GM23338 (cell line): ENCODE data around the gene NR1I2. TPM values are rescaled to one million over a fixed set of nuclear protein-coding genes. Genes with fewer than 3 reads are reported as not detected.

Experiments
- CREB1 ChIP-seq: fragments of 250-450 bp; sonication (Bioruptor Pico); IDR thresholded peaks from 2 replicates; pipeline ENCODE4 v1.5.0; 2020; ENCODE audit warnings: low read depth, mild to moderate bottlenecking, moderate library complexity
- EZH2 ChIP-seq: fragments of 200-600 bp; sonication (generic); IDR thresholded peaks from one replicate; pipeline ENCODE4 v1.8.0; 2017; ENCODE audit warnings: antibody characterized with exemption, mild to moderate bottlenecking, low read depth; ENCODE audit not compliant: unreplicated experiment
- EZH2phosphoT487 ChIP-seq: fragments of 200-600 bp; sonication (generic); IDR thresholded peaks from one replicate; pipeline ENCODE4 v1.8.1; 2018; ENCODE audit warnings: antibody characterized with exemption; ENCODE audit not compliant: unreplicated experiment
- NANOG ChIP-seq: IDR thresholded peaks from 2 replicates; pipeline ENCODE4 v1.6.1; 2016; ENCODE audit warnings: antibody characterized with exemption, borderline replicate concordance
- POLR2AphosphoS5 ChIP-seq: IDR thresholded peaks from 2 replicates; pipeline ENCODE4 v1.6.1; 2016; ENCODE audit warnings: antibody characterized with exemption, low read depth
- STAT1 ChIP-seq: IDR thresholded peaks from one replicate; pipeline ENCODE4 v1.6.1; 2016; ENCODE audit warnings: antibody characterized with exemption; ENCODE audit not compliant: unreplicated experiment
- ZNF114 ChIP-seq: fragments of 250-450 bp; sonication (Bioruptor Pico); IDR thresholded peaks from 2 replicates; pipeline ENCODE4 v1.5.0; 2020; ENCODE audit warnings: mild to moderate bottlenecking, moderate library complexity
- ZNF331 ChIP-seq: fragments of 250-450 bp; sonication (Bioruptor Pico); IDR thresholded peaks from 2 replicates; pipeline ENCODE4 v1.5.0; 2020; ENCODE audit warnings: low read depth, mild to moderate bottlenecking, moderate library complexity
- polyA plus RNA-seq: library from polyadenylated mRNA; unstranded; fragments of >200 nt; fragmentation: Nextera tagmentation; extraction: Ambion mirVana; gene quantifications from 2 replicates; pipeline ENCODE4 v1.2.1, GENCODE V29; 2016
- total RNA-seq: library from RNA; depleted of rRNA; stranded (reverse); fragments of >200 nt; shearing (Covaris generic); gene quantifications from 2 replicates; pipeline ENCODE4 v1.2.3, GENCODE V29; 2014
- TF ChIP-seq, protein P1 (sequence below): fragments of 250-450 bp; sonication (Bioruptor Pico); IDR thresholded peaks from 2 replicates; pipeline ENCODE4 v1.5.0; 2020; ENCODE audit warnings: mild to moderate bottlenecking, moderate library complexity
- TF ChIP-seq, protein P2 (sequence below): IDR thresholded peaks from one replicate; pipeline ENCODE4 v1.6.1; 2018; ENCODE audit warnings: antibody characterized with exemption; ENCODE audit not compliant: unreplicated experiment
- TF ChIP-seq, protein P3 (sequence below), 2 experiments: fragments of 200-600 bp in 1 of 2; sonication (generic) in 1 of 2; conservative IDR thresholded peaks; 2 replicates each; pipeline versions ENCODE4 v1.5.1 to v1.6.1; 2016 to 2017; ENCODE audit warnings: antibody characterized with exemption in 2 of 2, low read depth in 2 of 2, mild to moderate bottlenecking in 2 of 2, moderate library complexity in 1 of 2

The NR1I2 gene
- total and polyA plus RNA-seq, 2 experiments from 2014 or later: 0.89 to 4.4 TPM

DNA sequence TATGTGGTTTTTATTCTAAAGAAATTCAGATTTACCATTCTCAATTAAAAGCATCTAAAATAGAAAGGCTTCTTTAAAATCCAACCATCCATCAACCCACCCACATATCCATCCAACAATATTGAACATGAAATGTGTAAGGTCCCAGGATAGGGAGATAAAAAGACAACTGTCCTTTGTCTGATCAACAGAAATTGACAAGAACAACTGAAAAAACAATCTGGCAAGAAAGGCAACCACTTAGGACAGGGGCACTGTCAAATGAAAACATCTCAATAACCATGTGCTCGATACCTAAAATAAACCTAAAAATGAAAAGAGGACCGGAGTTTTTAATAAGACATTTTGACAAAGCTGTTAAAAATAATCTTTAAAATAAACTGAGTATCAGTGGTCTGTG lies 67.2 kb downstream of the NR1I2 start (continued):
- TF ChIP-seq, protein P1, sequence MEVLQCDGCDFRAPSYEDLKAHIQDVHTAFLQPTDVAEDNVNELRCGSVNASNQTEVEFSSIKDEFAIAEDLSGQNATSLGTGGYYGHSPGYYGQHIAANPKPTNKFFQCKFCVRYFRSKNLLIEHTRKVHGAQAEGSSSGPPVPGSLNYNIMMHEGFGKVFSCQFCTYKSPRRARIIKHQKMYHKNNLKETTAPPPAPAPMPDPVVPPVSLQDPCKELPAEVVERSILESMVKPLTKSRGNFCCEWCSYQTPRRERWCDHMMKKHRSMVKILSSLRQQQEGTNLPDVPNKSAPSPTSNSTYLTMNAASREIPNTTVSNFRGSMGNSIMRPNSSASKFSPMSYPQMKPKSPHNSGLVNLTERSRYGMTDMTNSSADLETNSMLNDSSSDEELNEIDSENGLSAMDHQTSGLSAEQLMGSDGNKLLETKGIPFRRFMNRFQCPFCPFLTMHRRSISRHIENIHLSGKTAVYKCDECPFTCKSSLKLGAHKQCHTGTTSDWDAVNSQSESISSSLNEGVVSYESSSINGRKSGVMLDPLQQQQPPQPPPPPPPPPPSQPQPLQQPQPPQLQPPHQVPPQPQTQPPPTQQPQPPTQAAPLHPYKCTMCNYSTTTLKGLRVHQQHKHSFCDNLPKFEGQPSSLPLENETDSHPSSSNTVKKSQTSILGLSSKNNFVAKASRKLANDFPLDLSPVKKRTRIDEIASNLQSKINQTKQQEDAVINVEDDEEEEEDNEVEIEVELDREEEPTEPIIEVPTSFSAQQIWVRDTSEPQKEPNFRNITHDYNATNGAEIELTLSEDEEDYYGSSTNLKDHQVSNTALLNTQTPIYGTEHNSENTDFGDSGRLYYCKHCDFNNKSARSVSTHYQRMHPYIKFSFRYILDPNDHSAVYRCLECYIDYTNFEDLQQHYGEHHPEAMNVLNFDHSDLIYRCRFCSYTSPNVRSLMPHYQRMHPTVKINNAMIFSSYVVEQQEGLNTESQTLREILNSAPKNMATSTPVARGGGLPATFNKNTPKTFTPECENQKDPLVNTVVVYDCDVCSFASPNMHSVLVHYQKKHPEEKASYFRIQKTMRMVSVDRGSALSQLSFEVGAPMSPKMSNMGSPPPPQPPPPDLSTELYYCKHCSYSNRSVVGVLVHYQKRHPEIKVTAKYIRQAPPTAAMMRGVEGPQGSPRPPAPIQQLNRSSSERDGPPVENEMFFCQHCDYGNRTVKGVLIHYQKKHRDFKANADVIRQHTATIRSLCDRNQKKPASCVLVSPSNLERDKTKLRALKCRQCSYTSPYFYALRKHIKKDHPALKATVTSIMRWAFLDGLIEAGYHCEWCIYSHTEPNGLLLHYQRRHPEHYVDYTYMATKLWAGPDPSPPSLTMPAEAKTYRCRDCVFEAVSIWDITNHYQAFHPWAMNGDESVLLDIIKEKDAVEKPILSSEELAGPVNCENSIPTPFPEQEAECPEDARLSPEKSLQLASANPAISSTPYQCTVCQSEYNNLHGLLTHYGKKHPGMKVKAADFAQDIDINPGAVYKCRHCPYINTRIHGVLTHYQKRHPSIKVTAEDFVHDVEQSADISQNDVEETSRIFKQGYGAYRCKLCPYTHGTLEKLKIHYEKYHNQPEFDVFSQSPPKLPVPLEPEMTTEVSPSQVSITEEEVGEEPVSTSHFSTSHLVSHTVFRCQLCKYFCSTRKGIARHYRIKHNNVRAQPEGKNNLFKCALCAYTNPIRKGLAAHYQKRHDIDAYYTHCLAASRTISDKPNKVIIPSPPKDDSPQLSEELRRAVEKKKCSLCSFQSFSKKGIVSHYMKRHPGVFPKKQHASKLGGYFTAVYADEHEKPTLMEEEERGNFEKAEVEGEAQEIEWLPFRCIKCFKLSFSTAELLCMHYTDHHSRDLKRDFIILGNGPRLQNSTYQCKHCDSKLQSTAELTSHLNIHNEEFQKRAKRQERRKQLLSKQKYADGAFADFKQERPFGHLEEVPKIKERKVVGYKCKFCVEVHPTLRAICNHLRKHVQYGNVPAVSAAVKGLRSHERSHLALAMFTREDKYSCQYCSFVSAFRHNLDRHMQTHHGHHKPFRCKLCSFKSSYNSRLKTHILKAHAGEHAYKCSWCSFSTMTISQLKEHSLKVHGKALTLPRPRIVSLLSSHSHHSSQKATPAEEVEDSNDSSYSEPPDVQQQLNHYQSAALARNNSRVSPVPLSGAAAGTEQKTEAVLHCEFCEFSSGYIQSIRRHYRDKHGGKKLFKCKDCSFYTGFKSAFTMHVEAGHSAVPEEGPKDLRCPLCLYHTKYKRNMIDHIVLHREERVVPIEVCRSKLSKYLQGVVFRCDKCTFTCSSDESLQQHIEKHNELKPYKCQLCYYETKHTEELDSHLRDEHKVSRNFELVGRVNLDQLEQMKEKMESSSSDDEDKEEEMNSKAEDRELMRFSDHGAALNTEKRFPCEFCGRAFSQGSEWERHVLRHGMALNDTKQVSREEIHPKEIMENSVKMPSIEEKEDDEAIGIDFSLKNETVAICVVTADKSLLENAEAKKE (CRISPR knock-in tag): no peak
- TF ChIP-seq, protein P2, sequence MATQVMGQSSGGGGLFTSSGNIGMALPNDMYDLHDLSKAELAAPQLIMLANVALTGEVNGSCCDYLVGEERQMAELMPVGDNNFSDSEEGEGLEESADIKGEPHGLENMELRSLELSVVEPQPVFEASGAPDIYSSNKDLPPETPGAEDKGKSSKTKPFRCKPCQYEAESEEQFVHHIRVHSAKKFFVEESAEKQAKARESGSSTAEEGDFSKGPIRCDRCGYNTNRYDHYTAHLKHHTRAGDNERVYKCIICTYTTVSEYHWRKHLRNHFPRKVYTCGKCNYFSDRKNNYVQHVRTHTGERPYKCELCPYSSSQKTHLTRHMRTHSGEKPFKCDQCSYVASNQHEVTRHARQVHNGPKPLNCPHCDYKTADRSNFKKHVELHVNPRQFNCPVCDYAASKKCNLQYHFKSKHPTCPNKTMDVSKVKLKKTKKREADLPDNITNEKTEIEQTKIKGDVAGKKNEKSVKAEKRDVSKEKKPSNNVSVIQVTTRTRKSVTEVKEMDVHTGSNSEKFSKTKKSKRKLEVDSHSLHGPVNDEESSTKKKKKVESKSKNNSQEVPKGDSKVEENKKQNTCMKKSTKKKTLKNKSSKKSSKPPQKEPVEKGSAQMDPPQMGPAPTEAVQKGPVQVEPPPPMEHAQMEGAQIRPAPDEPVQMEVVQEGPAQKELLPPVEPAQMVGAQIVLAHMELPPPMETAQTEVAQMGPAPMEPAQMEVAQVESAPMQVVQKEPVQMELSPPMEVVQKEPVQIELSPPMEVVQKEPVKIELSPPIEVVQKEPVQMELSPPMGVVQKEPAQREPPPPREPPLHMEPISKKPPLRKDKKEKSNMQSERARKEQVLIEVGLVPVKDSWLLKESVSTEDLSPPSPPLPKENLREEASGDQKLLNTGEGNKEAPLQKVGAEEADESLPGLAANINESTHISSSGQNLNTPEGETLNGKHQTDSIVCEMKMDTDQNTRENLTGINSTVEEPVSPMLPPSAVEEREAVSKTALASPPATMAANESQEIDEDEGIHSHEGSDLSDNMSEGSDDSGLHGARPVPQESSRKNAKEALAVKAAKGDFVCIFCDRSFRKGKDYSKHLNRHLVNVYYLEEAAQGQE: no peak
- TF ChIP-seq ZNF114 (CRISPR knock-in tag) (no peak), POLR2AphosphoS5 (no peak), ZNF331 (no peak), STAT1 (no peak), NANOG (no peak), EZH2 (no peak), EZH2phosphoT487 (no peak), CREB1 (CRISPR knock-in tag) (no peak)
- TF ChIP-seq, protein P3, sequence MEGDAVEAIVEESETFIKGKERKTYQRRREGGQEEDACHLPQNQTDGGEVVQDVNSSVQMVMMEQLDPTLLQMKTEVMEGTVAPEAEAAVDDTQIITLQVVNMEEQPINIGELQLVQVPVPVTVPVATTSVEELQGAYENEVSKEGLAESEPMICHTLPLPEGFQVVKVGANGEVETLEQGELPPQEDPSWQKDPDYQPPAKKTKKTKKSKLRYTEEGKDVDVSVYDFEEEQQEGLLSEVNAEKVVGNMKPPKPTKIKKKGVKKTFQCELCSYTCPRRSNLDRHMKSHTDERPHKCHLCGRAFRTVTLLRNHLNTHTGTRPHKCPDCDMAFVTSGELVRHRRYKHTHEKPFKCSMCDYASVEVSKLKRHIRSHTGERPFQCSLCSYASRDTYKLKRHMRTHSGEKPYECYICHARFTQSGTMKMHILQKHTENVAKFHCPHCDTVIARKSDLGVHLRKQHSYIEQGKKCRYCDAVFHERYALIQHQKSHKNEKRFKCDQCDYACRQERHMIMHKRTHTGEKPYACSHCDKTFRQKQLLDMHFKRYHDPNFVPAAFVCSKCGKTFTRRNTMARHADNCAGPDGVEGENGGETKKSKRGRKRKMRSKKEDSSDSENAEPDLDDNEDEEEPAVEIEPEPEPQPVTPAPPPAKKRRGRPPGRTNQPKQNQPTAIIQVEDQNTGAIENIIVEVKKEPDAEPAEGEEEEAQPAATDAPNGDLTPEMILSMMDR (conservative IDR thresholded peaks at IDR 0.05; ENCODE audit: low read depth in 2 of 2): no peak
